ENCODE measurements around the gene JAKMIP1.

Gene JAKMIP1

GRCh38 chr4:6239968-6240367 is 39.6 kb upstream of the JAKMIP1 start:
- no peak for DNase-seq
- Histone ChIP-seq H3F3A (ENCODE audit: insufficient read depth, low read length) (no peaks in the 10 kb centered on the region), H4K20me1 (ENCODE audit: insufficient read depth, low read length) (no peaks in the 10 kb centered on the region), H3K9me2 (replicated peaks; ENCODE audit: insufficient read depth, low read length) (no peaks in the 10 kb centered on the region), H3K4me3 (ENCODE audit: low read length) (no peak overlapping the region), H3K9me3 (replicated peaks; ENCODE audit: insufficient read depth, low read length) (no peaks in the 10 kb centered on the region), H3K79me2 (ENCODE audit: low read length) (no peaks in the 10 kb centered on the region), H3K4me1 (ENCODE audit: low read length) (no peaks in the 10 kb centered on the region), H3K4me2 (ENCODE audit: low read depth, low read length) (no peak overlapping the region), H3K27me3 (replicated peaks; ENCODE audit: insufficient read depth, low read length) (peaks cover 30% of the 10 kb centered on the region), H3K9ac (ENCODE audit: low read length) (no peak overlapping the region), H3K27ac (ENCODE audit: low read length) (no peak overlapping the region), H3K36me3 (replicated peaks; ENCODE audit: insufficient read depth, low read length) (no peaks in the 10 kb centered on the region), H2AFZ (ENCODE audit: low read length) (no peak overlapping the region)
- TF ChIP-seq EZH2phosphoT487 (IDR thresholded peaks at IDR 0.05; ENCODE audit: low read length) (no peak), EZH2 (optimal IDR thresholded peaks at IDR 0.05; ENCODE audit: low read depth, low read length) (no peak), CTCF (IDR thresholded peaks at IDR 0.05; ENCODE audit: low read length) (no peak)

DNA sequence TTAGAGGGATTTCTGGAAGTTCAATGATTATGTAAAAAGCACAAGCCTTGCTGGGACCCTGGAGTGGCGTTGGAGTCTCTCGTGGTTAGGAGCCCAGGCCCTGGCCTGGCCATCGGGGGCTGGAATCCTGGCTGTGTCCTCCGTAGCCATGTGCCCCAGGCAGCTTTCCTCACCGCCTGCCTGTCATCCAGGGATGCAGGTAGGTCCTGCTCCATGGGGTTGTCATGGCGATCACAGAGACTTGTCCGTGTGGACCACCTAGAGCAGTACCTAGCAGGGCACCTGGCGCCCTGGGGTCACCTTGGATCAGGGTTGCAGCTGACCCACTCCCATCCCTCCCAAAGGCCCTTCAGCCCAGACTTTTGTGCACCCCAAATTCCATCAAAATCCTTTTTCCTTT is 39.1 kb upstream of the JAKMIP1 start:
- DNase-seq, result no peak
- no peak for TF ChIP-seq EZH2 (optimal IDR thresholded peaks at IDR 0.05; ENCODE audit: low read depth, low read length)
- no peak for TF ChIP-seq EZH2phosphoT487 (IDR thresholded peaks at IDR 0.05; ENCODE audit: low read length)
- no peak for TF ChIP-seq CTCF (IDR thresholded peaks at IDR 0.05; ENCODE audit: low read length)
- H3K27ac ChIP-seq (ENCODE audit: low read length), result no peak overlapping the region

GRCh38 chr4:6236816-6237390 is 36.6 kb upstream of the JAKMIP1 start:
- DNase-seq, result no peak
- no peaks in the 10 kb centered on the region for H3F3A ChIP-seq (ENCODE audit: insufficient read depth, low read length)
- no peaks in the 10 kb centered on the region for H3K9me2 ChIP-seq (replicated peaks; ENCODE audit: insufficient read depth, low read length)
- TF ChIP-seq EZH2 (optimal IDR thresholded peaks at IDR 0.05; ENCODE audit: low read depth, low read length) (no peak), EZH2phosphoT487 (IDR thresholded peaks at IDR 0.05; ENCODE audit: low read length) (no peak), CTCF (IDR thresholded peaks at IDR 0.05; ENCODE audit: low read length) (no peak)
- H3K4me2 ChIP-seq (ENCODE audit: low read depth, low read length), result no peak overlapping the region
- H3K27me3 ChIP-seq (replicated peaks; ENCODE audit: insufficient read depth, low read length), result peaks cover 34% of the 10 kb centered on the region
- no peak overlapping the region for H3K9ac ChIP-seq (ENCODE audit: low read length)
- H3K36me3 ChIP-seq (replicated peaks; ENCODE audit: insufficient read depth, low read length), result no peaks in the 10 kb centered on the region
- H2AFZ ChIP-seq (ENCODE audit: low read length), result no peak overlapping the region
- no peak overlapping the region for H3K4me3 ChIP-seq (ENCODE audit: low read length)
- no peak overlapping the region for H3K27ac ChIP-seq (ENCODE audit: low read length)
- no peaks in the 10 kb centered on the region for H3K4me1 ChIP-seq (ENCODE audit: low read length)
- H4K20me1 ChIP-seq (ENCODE audit: insufficient read depth, low read length), result no peaks in the 10 kb centered on the region
- H3K9me3 ChIP-seq (replicated peaks; ENCODE audit: insufficient read depth, low read length), result no peaks in the 10 kb centered on the region
- H3K79me2 ChIP-seq (ENCODE audit: low read length), result no peaks in the 10 kb centered on the region

More for the DNA sequence above, 39.1 kb upstream of the JAKMIP1 start:
- Histone ChIP-seq H3K9me3 (replicated peaks; ENCODE audit: insufficient read depth, low read length) (no peaks in the 10 kb centered on the region), H3K27me3 (replicated peaks; ENCODE audit: insufficient read depth, low read length) (peaks cover 32% of the 10 kb centered on the region), H3F3A (ENCODE audit: insufficient read depth, low read length) (no peaks in the 10 kb centered on the region), H3K36me3 (replicated peaks; ENCODE audit: insufficient read depth, low read length) (no peaks in the 10 kb centered on the region), H4K20me1 (ENCODE audit: insufficient read depth, low read length) (no peaks in the 10 kb centered on the region), H3K4me3 (ENCODE audit: low read length) (no peak overlapping the region), H3K9ac (ENCODE audit: low read length) (no peak overlapping the region), H3K4me2 (ENCODE audit: low read depth, low read length) (no peak overlapping the region), H3K4me1 (ENCODE audit: low read length) (no peaks in the 10 kb centered on the region), H3K79me2 (ENCODE audit: low read length) (no peaks in the 10 kb centered on the region), H2AFZ (ENCODE audit: low read length) (no peak overlapping the region), H3K9me2 (replicated peaks; ENCODE audit: insufficient read depth, low read length) (no peaks in the 10 kb centered on the region)

All from MM.1S (cell line).